GM18519 (cell line): ENCODE measurements around the gene STAB1.

Experiments
- ATAC-seq: cut with Tn5 transposase; IDR thresholded peaks from one replicate; pipeline ENCODE4 v1.9.1; 2021; ENCODE audit warnings: mild to moderate bottlenecking, moderate library complexity; ENCODE audit not compliant: unreplicated experiment, low FRiP score

STAB1 gene

GRCh38 chr3:52456800-52457183 lies 38.3 kb upstream of the STAB1 start:
- no peak for ATAC-seq

GRCh38 chr3:52458031-52458760 lies 36.9 kb upstream of the STAB1 start:
- no peak for ATAC-seq

- no peak for ATAC-seq
These were observed 36.2 kb upstream of the STAB1 start for GRCh38 chr3:52458770-52459545.

GRCh38 chr3:52461874-52462273 lies 33.3 kb upstream of the STAB1 start:
- no peak for ATAC-seq

GRCh38 chr3:52463416-52463815 lies 31.7 kb upstream of the STAB1 start:
- ATAC-seq, result no peak

- ATAC-seq, result no peak
These were observed 26.8 kb upstream of the STAB1 start for GRCh38 chr3:52468336-52468735.

GRCh38 chr3:52469001-52469400 lies 26.1 kb upstream of the STAB1 start:
- ATAC-seq, result no peak

GRCh38 chr3:52470920-52471319 lies 24.2 kb upstream of the STAB1 start:
- ATAC-seq, result no peak

- no peak for ATAC-seq
These were observed 23.5 kb upstream of the STAB1 start for GRCh38 chr3:52471371-52472238.

GRCh38 chr3:52472239-52473000 lies 22.7 kb upstream of the STAB1 start:
- ATAC-seq, result no peak

GRCh38 chr3:52473026-52473425 lies 22.1 kb upstream of the STAB1 start:
- no peak for ATAC-seq

- ATAC-seq, result no peak
These were observed 17.9 kb upstream of the STAB1 start for GRCh38 chr3:52477076-52477795.

- no peak for ATAC-seq
These were observed 17.4 kb upstream of the STAB1 start for GRCh38 chr3:52477796-52478095.

GRCh38 chr3:52479037-52479876 lies 15.9 kb upstream of the STAB1 start:
- no peak for ATAC-seq

- ATAC-seq, result no peak
These were observed 15.1 kb upstream of the STAB1 start for GRCh38 chr3:52479877-52480575.

- ATAC-seq, result no peak
These were observed 14.1 kb upstream of the STAB1 start for GRCh38 chr3:52480768-52481715.

- no peak for ATAC-seq
These were observed 13.2 kb upstream of the STAB1 start for GRCh38 chr3:52481819-52482521.
